K562 (cell line): ENCODE measurements around the gene KRT81. TPM values are rescaled to one million over a fixed set of nuclear protein-coding genes. Genes with fewer than 3 reads are reported as not detected.

ENCODE experiments used
- ATAC-seq: fragments of 200-7000 bp; cut with Tn5 transposase; 3 replicates; pipeline ENCODE4 v1.9.1; 2020; ENCODE audit warnings: moderate library complexity
- BruUV-seq: library from RNA; stranded (reverse); fragments of 400-500 nt; replicated peaks from 2 replicates; lab custom pipeline; 2021; lab: Mats Ljungman, UMichigan
- CTCF ChIA-PET: fragments of 300-600 bp; formaldehyde crosslinking; extraction: SDS; loops from one replicate; lab custom pipeline; 2021; ENCODE audit warnings: low intra/inter-chr PET ratio; lab: Yijun Ruan, JAX
- POLR2A ChIA-PET: fragments of 300-600, 350-650 bp; sonication (Branson Sonifier 250); formaldehyde crosslinking; extraction: SDS; loops from one replicate; lab custom pipeline; 2021; ENCODE audit warnings: antibody characterized with exemption, inconsistent platforms; lab: Yijun Ruan, JAX
- DNase-seq, 4 experiments: peaks; one replicate each; pipeline versions ENCODE4 v3.0.0 to v3.0.0-alpha.2; 2011 to 2018; ENCODE audit warnings: low spot score in 3 of 4, mixed read lengths in 3 of 4; ENCODE audit errors: extremely low read depth in 1 of 4
- FAIRE-seq: peaks from 2 replicates; lab custom pipeline; 2011; peaks lifted over from hg19 to GRCh38; lab: Jason Lieb, UNC
- H2AFZ ChIP-seq: 2 replicates; pipeline ENCODE4 v1.6.0; 2011; ENCODE audit warnings: low read depth, low read length, control low read depth, inconsistent platforms
- H3K27ac ChIP-seq: fragments of 200-600 bp; 3 replicates; pipeline ENCODE4 v1.8.0; 2011; ENCODE audit warnings: low read depth, mild to moderate bottlenecking, control low read depth, inconsistent platforms, low read length, moderate library complexity, mixed read lengths; ENCODE audit errors: extremely low read depth
- H3K27me3 ChIP-seq, 2 experiments: fragments of 300-600 bp in 1 of 2; 2 replicates in 1 of 2; 3 replicates in 1 of 2; pipeline versions ENCODE4 v1.6.0 to v1.8.0; 2011; ENCODE audit warnings: inconsistent platforms in 2 of 2, low read length in 2 of 2, mild to moderate bottlenecking in 1 of 2, mixed read lengths in 1 of 2, moderate library complexity in 1 of 2; ENCODE audit not compliant: control insufficient read depth in 2 of 2, insufficient read depth in 2 of 2
- H3K36me3 ChIP-seq: fragments of 300-600 bp; 3 replicates; pipeline ENCODE4 v1.8.0; 2011; ENCODE audit warnings: mild to moderate bottlenecking, low read length, inconsistent platforms; ENCODE audit not compliant: control insufficient read depth, insufficient read depth
- H3K4me1 ChIP-seq, 2 experiments: fragments of 200-600 bp in 1 of 2; replicated peaks in 1 of 2; 2 replicates in 1 of 2; 3 replicates in 1 of 2; pipeline versions ENCODE4 v1.5.1 to v1.8.0; 2011; ENCODE audit warnings: inconsistent platforms in 2 of 2, low read length in 2 of 2, mild to moderate bottlenecking in 1 of 2, mixed read lengths in 1 of 2, moderate library complexity in 1 of 2; ENCODE audit not compliant: control insufficient read depth in 2 of 2, insufficient read depth in 2 of 2
- H3K4me2 ChIP-seq: 2 replicates; pipeline ENCODE4 v1.6.1; 2011; ENCODE audit warnings: low read length, control low read depth, inconsistent platforms, mixed read lengths; ENCODE audit not compliant: insufficient read depth
- H3K4me3 ChIP-seq: fragments of 200-600 bp; sonication (generic), shearing (Covaris generic); 2 replicates; pipeline ENCODE4 v1.5.1; 2016; ENCODE audit warnings: control low read depth, inconsistent platforms
- H3K79me2 ChIP-seq: fragments of 200-600 bp; 3 replicates; pipeline ENCODE4 v1.8.0; 2011; ENCODE audit warnings: low read length, inconsistent platforms; ENCODE audit not compliant: control insufficient read depth, insufficient read depth
- H3K9ac ChIP-seq, 2 experiments: 2 replicates each; pipeline versions ENCODE4 v1.6.0 to v1.6.1; 2011; ENCODE audit warnings: low read depth in 2 of 2, low read length in 2 of 2, control low read depth in 1 of 2, inconsistent platforms in 1 of 2, mild to moderate bottlenecking in 1 of 2, mixed read lengths in 1 of 2; ENCODE audit not compliant: insufficient read depth in 1 of 2
- H3K9me1 ChIP-seq: one replicate; pipeline ENCODE4 v1.6.0; 2011; ENCODE audit warnings: inconsistent platforms, mild to moderate bottlenecking, low read length, moderate library complexity; ENCODE audit not compliant: control insufficient read depth, insufficient read depth
- H3K9me3 ChIP-seq: replicated peaks from 2 replicates; pipeline ENCODE4 v1.5.1; 2011; ENCODE audit warnings: low read depth, low read length, inconsistent platforms; ENCODE audit not compliant: control insufficient read depth, insufficient read depth
- H4K20me1 ChIP-seq: replicated peaks from 2 replicates; pipeline ENCODE4 v1.6.1; 2011; ENCODE audit warnings: low read length, inconsistent platforms, mixed read lengths; ENCODE audit not compliant: control insufficient read depth, insufficient read depth
- CEBPZ ChIP-seq: fragments of 150-350 bp; IDR thresholded peaks from 2 replicates; pipeline ENCODE4 v1.6.1; 2014; ENCODE audit warnings: low read depth, mild to moderate bottlenecking, low read length, borderline replicate concordance
- DEAF1 ChIP-seq: fragments of 450-650 bp; formaldehyde crosslinking; IDR thresholded peaks from 2 replicates; pipeline ENCODE4 v1.4.0; 2020; ENCODE audit warnings: mild to moderate bottlenecking, moderate library complexity
- FOXA1 ChIP-seq: fragments of 450-650 bp; IDR thresholded peaks from 2 replicates; pipeline ENCODE4 v1.6.1; 2016; ENCODE audit warnings: mild to moderate bottlenecking, borderline replicate concordance
- GATAD2A ChIP-seq: fragments of 450-650 bp; IDR thresholded peaks from 2 replicates; pipeline ENCODE4 v1.6.1; 2017
- HNRNPL ChIP-seq: fragments of 200-400 bp; formaldehyde crosslinking; IDR thresholded peaks from 2 replicates; pipeline ENCODE4 v1.6.1; 2017; ENCODE audit warnings: low read depth, mild to moderate bottlenecking, low read length
- JUNB ChIP-seq: fragments of 450-650 bp; formaldehyde crosslinking; conservative IDR thresholded peaks from 2 replicates; pipeline ENCODE4 v1.4.0; 2020; ENCODE audit warnings: mild to moderate bottlenecking
- MLLT1 ChIP-seq, 2 experiments: fragments of 450-650 bp; IDR thresholded peaks; 2 replicates each; pipeline ENCODE4 v1.6.1; 2016
- SAP30 ChIP-seq: fragments of 200-600 bp; sonication (generic); IDR thresholded peaks from 2 replicates; pipeline ENCODE4 v1.6.1; 2012; ENCODE audit warnings: borderline replicate concordance, low read depth, mild to moderate bottlenecking, moderate library complexity, low read length, control low read depth, inconsistent platforms; ENCODE audit not compliant: insufficient read depth, poor library complexity, severe bottlenecking
- SMARCC2 ChIP-seq: fragments of 450-650 bp; IDR thresholded peaks from 2 replicates; pipeline ENCODE4 v1.6.1; 2017; ENCODE audit warnings: antibody characterized with exemption, moderate library complexity, mild to moderate bottlenecking, low read depth
- TCF7 ChIP-seq: sonication (generic); IDR thresholded peaks from 2 replicates; pipeline ENCODE4 v1.6.1; 2016; ENCODE audit warnings: antibody characterized with exemption, borderline replicate concordance
- ZBTB43 ChIP-seq: sonication (generic); formaldehyde crosslinking; IDR thresholded peaks from 2 replicates; pipeline ENCODE4 v1.8.0; 2023; ENCODE audit warnings: mild to moderate bottlenecking, missing genetic modification reagents
- ZNF133 ChIP-seq: fragments of 250-450 bp; sonication (Bioruptor Pico); IDR thresholded peaks from 2 replicates; pipeline ENCODE4 v1.4.0; 2020; ENCODE audit warnings: mild to moderate bottlenecking
- ZNF780A ChIP-seq: fragments of 250-450 bp; sonication (Bioruptor Pico); IDR thresholded peaks from 2 replicates; pipeline ENCODE4 v1.5.0; 2021; ENCODE audit warnings: mild to moderate bottlenecking
- ZNF830 ChIP-seq: fragments of 250-450 bp; sonication (Bioruptor Pico); IDR thresholded peaks from 2 replicates; pipeline ENCODE4 v1.5.0; 2021; ENCODE audit warnings: mild to moderate bottlenecking
- WGBS: fragments of 100-300 bp; shearing (Covaris generic); methylation state at CpG from one replicate; pipeline ENCODE4 v1.1.6; 2016; ENCODE audit warnings: low coverage, mixed read lengths; ENCODE audit not compliant: insufficient coverage; ENCODE audit errors: missing lambda C conversion rate; 5-methylcytosine and 5-hydroxymethylcytosine counted together
- in situ Hi-C: fragments of 300-500 bp; cut with MboI; formaldehyde crosslinking; loops from 4 replicates; pipeline ENCODE4 v1.15.0; 2018; ENCODE audit warnings: inconsistent platforms, mixed read lengths
- intact Hi-C: fragments of 100-400 bp; cut with micrococcal nuclease; formaldehyde crosslinking; loops from 2 replicates; pipeline ENCODE4 v1.14.2; 2022
- polyA plus RNA-seq, 8 experiments: library from polyadenylated mRNA; depleted of rRNA in 4 of 8; stranded (reverse) in 5 of 8; unstranded in 3 of 8; fragments of >200 nt; fragmentation: Nextera tagmentation in 2 of 8; fragmentation: Illumina TruSeq in 1 of 8; extraction: Ambion mirVana in 2 of 8; extraction: Trizol in 1 of 8; gene quantifications; 2 replicates each; pipeline versions ENCODE4 v1.2.1 to v1.2.3, GENCODE V29; 2011 to 2014; ENCODE audit warnings: inconsistent platforms in 1 of 8, missing spikeins in 1 of 8
- total RNA-seq, 7 experiments: library from RNA; depleted of rRNA in 6 of 7; stranded (reverse); fragments of >200 nt in 6 of 7; fragmentation: Illumina TruSeq in 2 of 7; extraction: Trizol in 2 of 7; gene quantifications; 2 replicates each; pipeline versions ENCODE4 v1.2.1 to v1.2.3, GENCODE V29; 2011 to 2021; ENCODE audit warnings: low replicate concordance in 1 of 7

Gene KRT81
- total and polyA plus RNA-seq, 9 of the 15 experiments (the other 6 are each of a cell fraction or from before 2014, with no cell fraction given) = 0.27 TPM; not detected in 8

- no peak overlapping the region for H3K9ac ChIP-seq
- no peaks in the 10 kb centered on the region for H3K9me3 ChIP-seq
- CTCF ChIA-PET = no interaction called here
- no peaks in the 10 kb centered on the region for H3K4me1 ChIP-seq
- H2AFZ ChIP-seq = no peak overlapping the region
- H3K9me1 ChIP-seq = no peaks in the 10 kb centered on the region
- POLR2A ChIA-PET = interaction anchor here (0.7 kb wide), 1 partner anchor 466 kb away, joined by 4 read pairs; no protein-coding TSS in a partner anchor
- in situ Hi-C loops = no loop called here
- no TSS peak for BruUV-seq
- H3K79me2 ChIP-seq = no peaks in the 10 kb centered on the region
- no peak overlapping the region for H3K4me3 ChIP-seq
- DNase-seq (no peak), FAIRE-seq (no peak), ATAC-seq (no peak)
- no peak overlapping the region for H3K4me2 ChIP-seq
- intact Hi-C loops = no loop called here
- no peak overlapping the region for H3K27ac ChIP-seq
- WGBS = 0% methylated on average over 1 of the region's 1 CpG
- H4K20me1 ChIP-seq = no peaks in the 10 kb centered on the region; the same call in 1 of the 2 replicates
- H3K27me3 ChIP-seq = peaks cover 0 to 18% of the 10 kb centered on the region in 2 experiments; a peak in 3 of 5 replicates
- H3K36me3 ChIP-seq = no peaks in the 10 kb centered on the region
- TF ChIP-seq TCF7 (no peak), SAP30 (no peak), DEAF1 (CRISPR knock-in tag) (no peak), ZNF133 (no peak), GATAD2A (no peak), CEBPZ (no peak), MLLT1 (IDR thresholded peaks at IDR 0.05) (no peak), SMARCC2 (no peak), ZNF780A (no peak), ZBTB43 (CRISPR knock-in tag) (no peak), ZNF830 (CRISPR knock-in tag) (no peak), JUNB (no peak), HNRNPL (no peak), FOXA1 (no peak)
Measured at GRCh38 chr12:52295663-52296062, 4.3 kb upstream of the KRT81 start.
